Cardiac muscle cell (in vitro differentiated cells and primary cell): ENCODE measurements around the gene CAMK4. TPM values are rescaled to one million over a fixed set of nuclear protein-coding genes. Genes with fewer than 3 reads are reported as not detected.

Experiments used
- DNase-seq, 2 donors: peaks; one replicate each; pipeline versions ENCODE4 v3.0.0 to v3.0.0-alpha.2; 2010 to 2017; ENCODE audit warnings: low read depth in 1 of 2, low spot score in 1 of 2
- H3K27ac ChIP-seq: fragments of 200-600 bp; sonication (generic); 2 replicates; pipeline ENCODE4 v1.5.1; 2016
- H3K27me3 ChIP-seq: fragments of 200-600 bp; sonication (generic); 2 replicates; pipeline ENCODE4 v1.6.0; 2016; ENCODE audit warnings: control low read depth
- H3K36me3 ChIP-seq: fragments of 200-600 bp; sonication (generic); 2 replicates; pipeline ENCODE4 v1.5.1; 2016; ENCODE audit warnings: control low read depth
- H3K4me1 ChIP-seq: fragments of 200-600 bp; sonication (generic); 2 replicates; pipeline ENCODE4 v1.8.1; 2017; ENCODE audit warnings: low read depth, mild to moderate bottlenecking, mixed run types
- H3K4me3 ChIP-seq: fragments of 200-600 bp; sonication (generic); 2 replicates; pipeline ENCODE4 v1.5.1; 2016; ENCODE audit warnings: mild to moderate bottlenecking
- H3K9me3 ChIP-seq: fragments of 200-600 bp; sonication (generic); 2 replicates; pipeline ENCODE4 v1.5.1; 2017; ENCODE audit warnings: low read depth, mild to moderate bottlenecking, control low read depth
- polyA plus RNA-seq: library from polyadenylated mRNA; unstranded; fragments of >200 nt; fragmentation: Nextera tagmentation; extraction: Ambion mirVana; gene quantifications from 2 replicates; pipeline ENCODE4 v1.2.1, GENCODE V29; 2016
- total RNA-seq: library from RNA; depleted of rRNA; stranded (reverse); fragments of >200 nt; gene quantifications from 2 replicates; pipeline ENCODE4 v1.2.3, GENCODE V29; 2016
- TF ChIP-seq, protein P1 (sequence below): IDR thresholded peaks from 2 replicates; pipeline ENCODE4 v1.5.1; 2012; ENCODE audit warnings: low read depth, mild to moderate bottlenecking, low read length

Gene CAMK4
- total and polyA plus RNA-seq, 2 experiments from 2014 or later = 0.67 to 2.1 TPM

DNA sequence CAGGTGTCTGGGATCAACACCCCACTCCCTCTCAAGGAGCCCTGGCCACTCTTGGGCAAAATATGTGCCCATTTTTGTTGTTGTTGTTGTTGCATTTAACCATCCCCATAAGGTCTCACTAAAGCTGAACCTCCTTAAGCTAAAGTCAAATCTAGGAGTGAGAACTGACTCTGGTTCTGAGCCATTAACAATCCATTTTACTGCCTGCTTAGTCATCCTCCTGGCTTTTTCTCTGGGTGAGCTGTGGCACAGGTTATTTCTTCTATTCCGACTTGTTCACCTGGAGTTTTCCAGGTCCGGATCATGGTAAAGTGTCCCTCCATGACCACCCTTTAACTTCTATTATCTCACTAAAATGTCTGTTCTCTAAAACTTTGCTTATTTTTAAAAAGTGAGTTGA is 85.2 kb downstream of the CAMK4 start:
- H3K27ac ChIP-seq = no peak overlapping the region
- no peaks in the 10 kb centered on the region for H3K27me3 ChIP-seq
- H3K36me3 ChIP-seq = no peaks in the 10 kb centered on the region
- TF ChIP-seq, protein P1, sequence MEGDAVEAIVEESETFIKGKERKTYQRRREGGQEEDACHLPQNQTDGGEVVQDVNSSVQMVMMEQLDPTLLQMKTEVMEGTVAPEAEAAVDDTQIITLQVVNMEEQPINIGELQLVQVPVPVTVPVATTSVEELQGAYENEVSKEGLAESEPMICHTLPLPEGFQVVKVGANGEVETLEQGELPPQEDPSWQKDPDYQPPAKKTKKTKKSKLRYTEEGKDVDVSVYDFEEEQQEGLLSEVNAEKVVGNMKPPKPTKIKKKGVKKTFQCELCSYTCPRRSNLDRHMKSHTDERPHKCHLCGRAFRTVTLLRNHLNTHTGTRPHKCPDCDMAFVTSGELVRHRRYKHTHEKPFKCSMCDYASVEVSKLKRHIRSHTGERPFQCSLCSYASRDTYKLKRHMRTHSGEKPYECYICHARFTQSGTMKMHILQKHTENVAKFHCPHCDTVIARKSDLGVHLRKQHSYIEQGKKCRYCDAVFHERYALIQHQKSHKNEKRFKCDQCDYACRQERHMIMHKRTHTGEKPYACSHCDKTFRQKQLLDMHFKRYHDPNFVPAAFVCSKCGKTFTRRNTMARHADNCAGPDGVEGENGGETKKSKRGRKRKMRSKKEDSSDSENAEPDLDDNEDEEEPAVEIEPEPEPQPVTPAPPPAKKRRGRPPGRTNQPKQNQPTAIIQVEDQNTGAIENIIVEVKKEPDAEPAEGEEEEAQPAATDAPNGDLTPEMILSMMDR = no peak
- no peak for DNase-seq
- no peaks in the 10 kb centered on the region for H3K4me1 ChIP-seq
- H3K9me3 ChIP-seq = no peaks in the 10 kb centered on the region
- H3K4me3 ChIP-seq = no peak overlapping the region

DNA sequence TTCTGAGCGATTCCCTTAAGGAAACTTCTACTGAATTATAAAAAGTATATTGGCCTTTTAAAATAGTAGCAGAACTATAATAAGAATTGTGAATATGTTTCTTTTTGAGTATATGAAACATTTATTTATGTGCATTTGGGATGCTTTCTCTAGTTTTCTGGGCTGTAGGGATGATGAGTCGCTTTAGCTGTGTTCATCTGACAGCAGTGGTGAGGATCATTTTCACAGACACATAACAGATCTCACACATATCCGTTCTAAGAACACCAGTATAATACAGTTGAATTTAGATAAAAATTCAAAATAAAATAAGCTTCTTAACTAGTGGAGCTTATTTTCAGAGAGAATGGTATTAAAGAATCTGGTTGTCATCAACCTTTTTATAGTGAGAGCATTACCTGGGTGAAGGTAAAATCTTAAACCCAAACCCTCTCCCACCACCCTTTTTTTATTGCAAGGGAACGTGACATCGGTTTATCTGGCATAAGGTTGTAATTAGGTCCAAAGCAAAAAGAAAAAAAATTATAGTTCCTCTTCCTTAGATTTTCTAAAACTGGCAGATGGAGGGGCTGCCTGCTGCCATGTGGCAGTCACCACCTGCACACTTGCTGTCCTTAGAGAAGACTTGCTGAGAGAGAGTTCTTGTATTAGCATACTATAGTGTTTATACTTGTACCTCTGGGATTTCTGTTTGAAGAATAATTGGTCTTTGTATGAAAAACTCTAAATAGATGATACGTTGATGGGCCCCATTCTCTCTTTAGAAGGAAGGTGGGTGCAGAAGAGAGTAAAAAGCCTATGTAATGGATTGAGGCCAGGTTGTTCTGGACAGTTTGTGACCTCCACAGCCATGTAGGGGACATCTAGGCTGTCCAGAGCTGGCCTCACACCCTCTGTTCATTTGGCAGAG is 86.8 kb downstream of the CAMK4 start:
- no peak for DNase-seq
- H3K9me3 ChIP-seq = no peaks in the 10 kb centered on the region
- no peaks in the 10 kb centered on the region for H3K36me3 ChIP-seq
- no peak overlapping the region for H3K4me3 ChIP-seq
- H3K27ac ChIP-seq = no peak overlapping the region
- no peaks in the 10 kb centered on the region for H3K4me1 ChIP-seq
- no peaks in the 10 kb centered on the region for H3K27me3 ChIP-seq
- TF ChIP-seq, protein P1 = no peak

DNA sequence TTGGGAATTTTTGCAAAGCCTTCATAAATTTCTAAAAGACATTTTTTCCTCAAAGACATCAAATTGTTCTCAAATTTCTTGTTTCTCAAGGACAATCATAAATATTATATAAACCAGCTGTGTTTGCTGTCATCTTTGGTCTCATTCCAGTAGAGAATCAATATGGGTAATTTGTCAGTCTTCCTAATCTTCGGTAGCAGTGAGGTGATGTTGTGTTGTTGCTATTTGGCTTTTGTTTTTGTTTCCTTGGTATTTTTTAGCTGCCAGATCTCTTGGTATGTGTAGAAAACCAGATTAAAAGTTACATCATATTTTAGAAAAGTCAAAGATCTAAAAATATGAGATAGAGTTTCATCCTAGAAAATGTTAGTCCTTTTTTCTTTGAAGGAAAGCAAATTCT is 87.5 kb downstream of the CAMK4 start:
- no peak overlapping the region for H3K27ac ChIP-seq
- TF ChIP-seq, protein P1 = no peak

DNA sequence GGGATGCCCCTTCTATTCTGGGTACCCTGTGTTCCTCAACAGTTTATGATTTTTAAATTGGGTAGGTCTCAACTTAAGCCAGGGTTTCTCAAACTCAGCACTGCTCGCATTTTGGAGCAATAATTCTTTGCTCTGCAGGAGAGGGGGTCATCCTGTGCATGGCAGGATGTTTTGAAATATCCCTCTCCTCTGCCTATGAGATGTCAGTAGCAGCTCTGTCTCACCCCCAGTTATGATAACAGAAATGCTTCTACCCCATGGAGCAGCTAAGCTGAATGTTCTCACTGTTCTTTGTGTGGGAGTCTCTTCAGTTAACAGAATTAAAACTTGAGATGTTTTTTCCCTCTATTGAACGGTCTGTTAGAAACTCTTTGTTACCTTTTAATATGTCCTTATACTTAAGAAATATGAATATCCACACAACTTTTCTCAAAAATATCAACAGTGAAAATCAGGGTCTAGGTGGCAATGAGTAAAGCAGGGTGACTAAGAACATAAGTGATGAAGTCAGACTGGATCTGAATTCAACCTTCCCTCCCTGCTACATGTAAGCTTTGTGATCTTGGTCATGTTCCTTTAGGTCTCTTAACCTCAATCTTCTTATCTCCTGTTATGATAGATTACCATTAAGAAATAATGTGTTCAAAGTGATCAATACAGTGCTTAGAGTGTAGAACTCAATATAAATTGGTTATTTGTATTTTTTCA is 89.0 kb downstream of the CAMK4 start:
- peak in 1 of 2 donors; percentile 60 for DNase-seq
- no peaks in the 10 kb centered on the region for H3K9me3 ChIP-seq

More for the DNA sequence above, 87.5 kb downstream of the CAMK4 start:
- Histone ChIP-seq H3K4me1 (no peaks in the 10 kb centered on the region), H3K9me3 (no peaks in the 10 kb centered on the region), H3K36me3 (no peaks in the 10 kb centered on the region), H3K27me3 (no peaks in the 10 kb centered on the region), H3K4me3 (no peak overlapping the region)
- DNase-seq = no peak

DNA sequence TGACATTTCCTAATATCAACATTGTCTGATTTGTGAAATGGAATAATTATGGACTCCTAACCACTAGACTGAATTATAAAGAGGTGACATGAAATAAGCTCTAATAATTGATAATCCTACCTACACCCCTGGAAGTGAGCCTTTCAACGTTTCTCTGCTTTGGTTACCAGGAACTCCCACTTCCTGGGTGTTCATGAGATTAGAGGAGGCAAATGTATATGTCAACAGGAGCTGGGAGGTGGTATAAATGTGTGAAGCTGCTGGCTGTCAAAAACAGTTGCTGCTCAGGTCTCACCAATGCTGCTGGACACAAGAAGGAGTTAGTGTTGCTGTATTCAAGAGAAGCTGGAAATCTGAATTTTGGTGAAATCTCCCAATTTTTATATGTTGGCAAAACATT is 96.8 kb downstream of the CAMK4 start:
- TF ChIP-seq, protein P1 = no peak
- no peak for DNase-seq
- Histone ChIP-seq H3K27me3 (no peaks in the 10 kb centered on the region), H3K9me3 (no peaks in the 10 kb centered on the region), H3K4me1 (no peaks in the 10 kb centered on the region), H3K4me3 (no peak overlapping the region), H3K36me3 (no peaks in the 10 kb centered on the region), H3K27ac (no peak overlapping the region)

More for the DNA sequence above, 89.0 kb downstream of the CAMK4 start:
- no peaks in the 10 kb centered on the region for H3K27me3 ChIP-seq
- H3K4me3 ChIP-seq = no peak overlapping the region
- H3K4me1 ChIP-seq = no peaks in the 10 kb centered on the region
- TF ChIP-seq, protein P1 = no peak
- no peak overlapping the region for H3K27ac ChIP-seq
- no peaks in the 10 kb centered on the region for H3K36me3 ChIP-seq
